ENCODE measurements around the gene YTHDC2.

YTHDC2 gene

GRCh38 chr5:113513384-113514288 is at the start of gene YTHDC2:
Gene YTHDC2 (plus strand): TSS chr5:113513694. CDS start chr5:113513896, 202 bp downstream.
- DNase-seq = peak; percentile 90

- DNase-seq = no peak
These were observed 39.3 kb upstream of the YTHDC2 start for GRCh38 chr5:113474100-113474728.

- no peak for DNase-seq
These were observed 34.8 kb upstream of the YTHDC2 start for GRCh38 chr5:113478691-113479090.

GRCh38 chr5:113480243-113480642 is 33.3 kb upstream of the YTHDC2 start:
- no peak for DNase-seq

GRCh38 chr5:113487416-113487780 is 26.1 kb upstream of the YTHDC2 start:
- no peak for DNase-seq

- DNase-seq = peak; percentile 38
These were observed 25.5 kb upstream of the YTHDC2 start, which contains the start of gene MCC for GRCh38 chr5:113487781-113488644. Gene MCC (minus strand): TSS chr5:113488453.

- DNase-seq = no peak
These were observed 24.8 kb upstream of the YTHDC2 start for GRCh38 chr5:113488645-113489184.

GRCh38 chr5:113489299-113489698 is 24.2 kb upstream of the YTHDC2 start:
- DNase-seq = no peak

- DNase-seq = no peak
These were observed 23.2 kb upstream of the YTHDC2 start for GRCh38 chr5:113490317-113490716.

GRCh38 chr5:113491022-113491421 is 22.5 kb upstream of the YTHDC2 start:
- no peak for DNase-seq

GRCh38 chr5:113493446-113493845 is 20.0 kb upstream of the YTHDC2 start:
- DNase-seq = no peak

- DNase-seq = no peak
These were observed 18.1 kb upstream of the YTHDC2 start for GRCh38 chr5:113495422-113495841.

GRCh38 chr5:113502073-113502472 is 11.4 kb upstream of the YTHDC2 start:
- DNase-seq = no peak

- DNase-seq = no peak
These were observed 10.3 kb upstream of the YTHDC2 start for GRCh38 chr5:113503146-113503545.

- no peak for DNase-seq
These were observed 8.3 kb upstream of the YTHDC2 start for GRCh38 chr5:113505181-113505580.

- DNase-seq = no peak
These were observed 5.9 kb upstream of the YTHDC2 start for GRCh38 chr5:113507601-113508000.

GRCh38 chr5:113508756-113509155 is 4.7 kb upstream of the YTHDC2 start:
- no peak for DNase-seq

- DNase-seq = no peak
These were observed 2.5 kb upstream of the YTHDC2 start for GRCh38 chr5:113510836-113511451.

GRCh38 chr5:113512341-113512740 is 1.2 kb upstream of the YTHDC2 start:
- no peak for DNase-seq

- DNase-seq = no peak
These were observed 768 bp downstream of the YTHDC2 start for GRCh38 chr5:113514289-113514635.

GRCh38 chr5:113518884-113519283 is 5.4 kb downstream of the YTHDC2 start:
- no peak for DNase-seq

- DNase-seq = no peak
These were observed 5.9 kb downstream of the YTHDC2 start for GRCh38 chr5:113519412-113519811.

GRCh38 chr5:113520429-113520828 is 6.9 kb downstream of the YTHDC2 start:
- no peak for DNase-seq
